Activated CD8-positive, alpha-beta T cell treated with anti-CD3 and anti-CD28 coated beads for 36 hours (primary cell): Measurements from ENCODE around the gene KIF3A. TPM values are rescaled to one million over a fixed set of nuclear protein-coding genes. Genes with fewer than 3 reads are reported as not detected.

Source experiments
- ATAC-seq: fragments of 200-7000 bp; cut with Tn5 transposase; one replicate; pipeline ENCODE4 v1.10.0; 2021; ENCODE audit warnings: mild to moderate bottlenecking, moderate library complexity
- CTCF ChIA-PET: fragments of 350-600 bp; sonication (Branson Sonifier 250); formaldehyde crosslinking; loops from one replicate; lab custom pipeline; 2021; ENCODE audit warnings: antibody characterized with exemption; lab: Charles Lee
- POLR2A ChIA-PET: fragments of 350-600 bp; sonication (Branson Sonifier 250); formaldehyde crosslinking; loops from one replicate; lab custom pipeline; 2021; ENCODE audit warnings: antibody characterized with exemption; lab: Charles Lee
- DNase-seq: peaks from one replicate; pipeline ENCODE4 v3.0.0-alpha.2; 2020
- H3K27ac Mint-ChIP-seq: one replicate; pipeline ENCODE4 v1.8.0; 2021; ENCODE audit warnings: mild to moderate bottlenecking, mixed read lengths
- H3K27me3 Mint-ChIP-seq: one replicate; pipeline ENCODE4 v1.8.0; 2021; ENCODE audit warnings: mixed read lengths
- H3K36me3 Mint-ChIP-seq: one replicate; pipeline ENCODE4 v1.8.0; 2021; ENCODE audit warnings: low read depth, mixed read lengths
- H3K4me1 Mint-ChIP-seq: one replicate; pipeline ENCODE4 v1.8.0; 2021; ENCODE audit warnings: low read depth, mixed read lengths
- H3K4me3 Mint-ChIP-seq: one replicate; pipeline ENCODE4 v1.8.0; 2021; ENCODE audit warnings: mild to moderate bottlenecking, moderate library complexity, mixed read lengths
- H3K9me3 Mint-ChIP-seq: one replicate; pipeline ENCODE4 v1.8.0; 2021; ENCODE audit warnings: mixed read lengths
- CTCF ChIP-seq: fragments of 200-600 bp; IDR thresholded peaks from one replicate; pipeline ENCODE4 v1.8.0; 2022; ENCODE audit warnings: antibody characterized with exemption, mild to moderate bottlenecking
- intact Hi-C: fragments of 100-400 bp; cut with micrococcal nuclease; formaldehyde crosslinking; loops from one replicate; pipeline ENCODE4 v1.10.0; 2022
- total RNA-seq, 2 experiments: library from RNA; stranded (reverse); gene quantifications; one replicate each; pipeline ENCODE4 v1.2.3, GENCODE V29; 2021

Gene KIF3A
- total RNA-seq, 2 experiments from 2014 or later, result 16.4 to 17.0 TPM

DNA sequence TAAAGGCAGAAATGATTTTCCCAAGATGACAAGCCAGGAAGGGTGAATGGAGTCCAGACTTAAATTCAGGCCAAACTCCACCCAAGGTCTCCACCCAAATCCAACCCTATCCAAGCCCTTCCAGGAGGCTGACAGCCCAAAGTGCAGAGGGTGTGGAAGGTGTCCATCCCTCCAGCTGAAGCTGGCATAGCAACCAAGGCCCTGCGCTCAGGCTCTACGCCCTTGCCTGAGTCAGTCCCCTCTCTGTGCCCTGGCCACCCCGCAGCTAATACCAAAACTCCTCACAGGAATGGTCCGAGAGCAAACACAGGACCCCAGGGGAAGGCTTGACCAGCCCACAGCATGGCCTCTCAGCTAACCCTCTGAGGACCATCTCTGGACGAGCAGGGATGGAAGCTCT lies 37.5 kb upstream of the KIF3A start:
- no peak overlapping the region for H3K27ac Mint-ChIP-seq

GRCh38 chr5:132774406-132774805 lies 37.1 kb upstream of the KIF3A start:
- intact Hi-C loops, result no loop called here
- Mint-ChIP-seq H3K36me3 (no peaks in the 10 kb centered on the region), H3K9me3 (no peaks in the 10 kb centered on the region), H3K4me1 (peaks cover 6% of the 10 kb centered on the region), H3K27ac (no peak overlapping the region), H3K27me3 (peaks cover 9% of the 10 kb centered on the region), H3K4me3 (no peak overlapping the region)
- TF ChIP-seq CTCF, result no peak
- ATAC-seq, result no peak
- POLR2A ChIA-PET, result interaction anchor here (1.5 to 2.1 kb wide), 2 partner anchors 9 to 20 kb away, joined by 4 to 8 read pairs; no protein-coding TSS in a partner anchor
- no peak for DNase-seq
- CTCF ChIA-PET, result interaction anchor here (1.4 to 2.8 kb wide), 3 partner anchors 28 to 46 kb away, joined by 3 to 9 read pairs (median 3); partner anchors contain the start of gene CCNI2

More for the DNA sequence above, 37.5 kb upstream of the KIF3A start:
- Mint-ChIP-seq H3K4me1 (peaks cover 6% of the 10 kb centered on the region), H3K4me3 (no peak overlapping the region), H3K36me3 (no peaks in the 10 kb centered on the region), H3K9me3 (no peaks in the 10 kb centered on the region), H3K27me3 (peaks cover 9% of the 10 kb centered on the region)
- intact Hi-C loops, result no loop called here
- DNase-seq (no peak), ATAC-seq (no peak)
- CTCF ChIA-PET, result interaction anchor here (2.8 kb wide), 1 partner anchor 28 kb away, joined by 9 read pairs; the partner anchor contains the start of gene CCNI2
- POLR2A ChIA-PET, result interaction anchor here (1.8 kb wide), 1 partner anchor 10 kb away, joined by 5 read pairs; no protein-coding TSS in a partner anchor
- TF ChIP-seq CTCF, result no peak

GRCh38 chr5:132773601-132774355 lies 36.4 kb upstream of the KIF3A start:
- H3K4me3 Mint-ChIP-seq, result no peak overlapping the region
- no peak for DNase-seq
- intact Hi-C loops, result no loop called here
- no peak for TF ChIP-seq CTCF
- peaks cover 6% of the 10 kb centered on the region for H3K4me1 Mint-ChIP-seq
- no peaks in the 10 kb centered on the region for H3K36me3 Mint-ChIP-seq
- no peaks in the 10 kb centered on the region for H3K9me3 Mint-ChIP-seq
- no peak for ATAC-seq
- ChIA-PET CTCF (interaction anchor here (1.4 to 1.5 kb wide), 2 partner anchors 43 to 46 kb away, joined by 3 read pairs; no protein-coding TSS in a partner anchor), POLR2A (interaction anchor here (1.5 to 2.1 kb wide), 2 partner anchors 9 to 19 kb away, joined by 4 to 8 read pairs; no protein-coding TSS in a partner anchor)
- no peak overlapping the region for H3K27ac Mint-ChIP-seq
- peaks cover 8% of the 10 kb centered on the region for H3K27me3 Mint-ChIP-seq

- Mint-ChIP-seq H3K4me3 (no peak overlapping the region), H3K36me3 (no peaks in the 10 kb centered on the region), H3K27me3 (peaks cover 3% of the 10 kb centered on the region), H3K4me1 (peaks cover 4% of the 10 kb centered on the region), H3K9me3 (no peaks in the 10 kb centered on the region), H3K27ac (no peak overlapping the region)
- no peak for DNase-seq
- intact Hi-C loops, result no loop called here
- no peak for TF ChIP-seq CTCF
- ChIA-PET POLR2A (interaction anchor here (1.5 to 2.1 kb wide), 2 partner anchors 8 to 18 kb away, joined by 4 to 8 read pairs; no protein-coding TSS in a partner anchor), CTCF (interaction anchor here (1.4 to 1.5 kb wide), 2 partner anchors 43 to 47 kb away, joined by 3 read pairs; no protein-coding TSS in a partner anchor)
- no peak for ATAC-seq
These were observed 35.8 kb upstream of the KIF3A start for GRCh38 chr5:132773114-132773513.
